Activated naive CD8-positive, alpha-beta T cell treated with anti-CD3 and anti-CD28 coated beads, Interleukin-2, amount 50 U/mL, for 24 hours (primary cell): ENCODE results near the gene PPFIA3.
A peak's percentile ranks its signal among the peaks of the same experiment; 100 is the strongest.
"Not testable (repeated sequence)": the region's sequence is repeated elsewhere in the genome, so short reads cannot be mapped to it uniquely, and the experiment has no call there.

ENCODE experiments used
- ATAC-seq: fragments of 150-1000 bp; cut with Tn5 transposase; one replicate; pipeline ENCODE4 v1.10.0; 2021
- DNase-seq: peaks from one replicate; pipeline ENCODE4 v3.0.0; 2021
- H3K27ac Mint-ChIP-seq: one replicate; pipeline ENCODE4 v1.8.0; 2021; ENCODE audit warnings: mild to moderate bottlenecking, mixed read lengths
- H3K27me3 Mint-ChIP-seq: one replicate; pipeline ENCODE4 v1.8.0; 2021; ENCODE audit warnings: mixed read lengths
- H3K36me3 Mint-ChIP-seq: one replicate; pipeline ENCODE4 v1.8.0; 2021; ENCODE audit warnings: low read depth, mixed read lengths
- H3K4me1 Mint-ChIP-seq: one replicate; pipeline ENCODE4 v1.8.0; 2021; ENCODE audit warnings: mixed read lengths
- H3K4me3 Mint-ChIP-seq: one replicate; pipeline ENCODE4 v1.8.0; 2021; ENCODE audit warnings: mild to moderate bottlenecking, moderate library complexity, mixed read lengths
- H3K9me3 Mint-ChIP-seq: one replicate; pipeline ENCODE4 v1.8.0; 2021; ENCODE audit warnings: mixed read lengths

Gene PPFIA3

DNA sequence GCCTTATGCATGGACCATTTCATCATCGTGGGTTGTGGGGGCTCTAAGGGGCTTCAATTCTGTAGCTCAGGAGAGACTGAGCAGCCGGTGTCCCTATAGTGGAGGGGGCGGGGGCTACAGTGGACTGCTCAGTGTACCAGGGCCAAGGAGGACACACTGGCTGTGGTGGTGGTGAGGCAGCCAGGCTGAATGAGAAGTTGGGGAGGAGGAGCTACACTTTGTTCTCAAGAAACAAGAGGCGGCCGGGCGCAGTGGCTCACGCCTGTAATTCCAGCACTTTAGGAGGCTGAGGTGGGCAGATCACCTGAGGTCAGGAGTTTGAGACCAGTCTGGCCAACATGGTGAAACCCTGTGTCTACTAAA lies 27.0 kb downstream of the PPFIA3 start:
- Mint-ChIP-seq H3K27ac (peak overlapping the region; percentile 55), H3K4me1 (peaks cover 37% of the 10 kb centered on the region), H3K27me3 (peaks cover 65% of the 10 kb centered on the region)
- H3K36me3 Mint-ChIP-seq, H3K9me3 Mint-ChIP-seq, DNase-seq, ATAC-seq, H3K4me3 Mint-ChIP-seq: not testable (repeated sequence)

DNA sequence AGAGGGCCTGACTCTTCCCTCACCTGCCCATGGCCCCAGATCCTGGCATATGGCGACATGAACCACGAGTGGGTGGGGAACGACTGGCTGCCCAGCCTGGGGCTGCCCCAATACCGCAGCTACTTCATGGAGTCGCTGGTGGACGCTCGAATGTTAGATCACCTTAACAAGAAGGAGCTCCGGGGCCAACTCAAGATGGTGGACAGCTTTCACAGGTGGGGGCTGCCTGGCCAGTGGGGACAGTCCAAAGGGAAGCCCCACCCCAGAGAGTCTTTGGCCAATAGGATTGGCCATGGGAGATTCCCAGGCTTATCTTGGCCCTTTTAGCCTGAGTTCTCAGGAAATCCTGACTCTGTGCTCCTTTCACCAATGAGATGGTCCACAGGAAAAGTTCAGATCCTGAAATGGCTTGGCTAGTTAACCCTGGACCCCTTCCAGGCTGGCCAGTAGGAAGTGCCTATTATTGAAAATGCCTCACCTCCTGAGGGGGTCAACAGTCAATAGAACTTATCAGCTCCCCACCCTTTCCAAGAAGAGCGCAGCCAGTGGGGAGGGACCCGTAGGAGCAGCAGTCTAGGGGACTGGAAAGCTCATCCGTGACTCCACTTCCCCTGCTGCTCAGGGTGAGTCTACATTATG lies 28.8 kb downstream of the PPFIA3 start:
- Mint-ChIP-seq H3K27ac (no peak overlapping the region), H3K4me1 (peaks cover 34% of the 10 kb centered on the region), H3K4me3 (peak overlapping the region; percentile 32), H3K9me3 (no peaks in the 10 kb centered on the region), H3K27me3 (peaks cover 71% of the 10 kb centered on the region), H3K36me3 (no peaks in the 10 kb centered on the region)
- DNase-seq (no peak), ATAC-seq (no peak)

DNA sequence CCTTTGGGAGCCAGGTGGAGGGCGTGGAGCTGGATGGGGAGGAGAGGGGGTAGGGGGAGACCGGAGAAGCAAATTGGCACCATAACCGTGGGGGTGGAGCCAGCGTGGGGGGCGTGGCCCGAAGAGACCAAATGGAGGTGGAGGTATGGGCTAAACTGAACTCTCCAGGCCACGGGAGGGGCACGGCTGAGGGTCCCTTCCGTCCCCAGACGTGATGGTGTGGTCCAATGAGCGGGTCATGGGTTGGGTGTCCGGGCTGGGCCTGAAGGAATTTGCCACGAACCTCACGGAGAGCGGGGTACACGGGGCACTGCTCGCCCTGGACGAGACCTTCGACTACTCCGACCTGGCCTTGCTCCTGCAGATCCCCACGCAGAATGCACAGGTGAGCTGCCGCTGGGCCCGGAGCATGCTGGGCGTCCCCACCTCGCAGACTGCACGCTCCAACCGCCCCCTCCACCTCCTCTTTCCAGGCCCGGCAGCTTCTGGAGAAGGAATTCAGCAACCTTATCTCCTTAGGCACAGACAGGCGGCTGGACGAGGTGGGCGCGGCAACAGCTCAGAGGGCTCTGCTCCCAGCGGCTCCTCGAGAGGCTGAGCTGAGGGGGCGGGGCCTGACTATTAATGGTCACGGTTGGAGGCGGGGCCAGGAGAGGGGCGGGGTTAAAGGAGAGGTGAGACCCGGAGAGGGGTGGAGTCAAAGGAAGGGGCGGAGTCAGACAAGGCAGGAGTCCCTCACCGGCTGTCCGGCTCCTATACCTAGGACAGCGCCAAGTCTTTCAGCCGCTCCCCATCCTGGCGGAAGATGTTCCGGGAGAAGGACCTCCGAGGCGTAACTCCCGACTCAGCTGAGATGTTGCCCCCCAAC lies 29.7 kb downstream of the PPFIA3 start:
- Mint-ChIP-seq H3K27me3 (peaks cover 77% of the 10 kb centered on the region), H3K9me3 (no peaks in the 10 kb centered on the region), H3K27ac (no peak overlapping the region), H3K4me3 (peak overlapping the region; percentile 75), H3K36me3 (no peaks in the 10 kb centered on the region), H3K4me1 (peaks cover 34% of the 10 kb centered on the region)
- ATAC-seq (peak; percentile 24), DNase-seq (peak; percentile 88)

DNA sequence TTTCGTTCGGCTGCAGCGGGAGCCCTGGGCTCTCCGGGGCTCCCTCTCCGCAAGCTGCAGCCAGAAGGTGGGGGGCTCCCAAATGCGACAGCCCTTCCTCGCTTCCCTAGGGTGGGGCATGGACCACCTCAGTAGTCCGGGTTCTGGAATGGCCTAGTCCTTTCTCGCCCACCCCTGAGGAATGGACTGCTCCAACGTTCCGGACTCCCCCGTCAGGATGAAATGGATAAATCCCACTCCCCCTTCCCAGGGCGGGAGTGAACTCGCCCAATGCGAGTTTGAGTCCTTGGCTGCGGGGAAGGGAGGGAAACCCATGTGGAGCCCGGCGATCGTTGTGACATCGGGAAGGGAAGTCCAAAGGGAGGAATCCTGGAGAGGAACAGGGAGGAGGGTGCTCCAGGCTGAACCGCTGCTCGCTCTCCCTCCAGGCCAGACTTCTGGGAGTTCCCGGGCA lies 30.3 kb downstream of the PPFIA3 start:
- Mint-ChIP-seq H3K27me3 (peaks cover 83% of the 10 kb centered on the region), H3K4me1 (peaks cover 34% of the 10 kb centered on the region), H3K9me3 (no peaks in the 10 kb centered on the region), H3K36me3 (no peaks in the 10 kb centered on the region), H3K4me3 (peak overlapping the region; percentile 75), H3K27ac (no peak overlapping the region)
- DNase-seq (no peak), ATAC-seq (no peak)

DNA sequence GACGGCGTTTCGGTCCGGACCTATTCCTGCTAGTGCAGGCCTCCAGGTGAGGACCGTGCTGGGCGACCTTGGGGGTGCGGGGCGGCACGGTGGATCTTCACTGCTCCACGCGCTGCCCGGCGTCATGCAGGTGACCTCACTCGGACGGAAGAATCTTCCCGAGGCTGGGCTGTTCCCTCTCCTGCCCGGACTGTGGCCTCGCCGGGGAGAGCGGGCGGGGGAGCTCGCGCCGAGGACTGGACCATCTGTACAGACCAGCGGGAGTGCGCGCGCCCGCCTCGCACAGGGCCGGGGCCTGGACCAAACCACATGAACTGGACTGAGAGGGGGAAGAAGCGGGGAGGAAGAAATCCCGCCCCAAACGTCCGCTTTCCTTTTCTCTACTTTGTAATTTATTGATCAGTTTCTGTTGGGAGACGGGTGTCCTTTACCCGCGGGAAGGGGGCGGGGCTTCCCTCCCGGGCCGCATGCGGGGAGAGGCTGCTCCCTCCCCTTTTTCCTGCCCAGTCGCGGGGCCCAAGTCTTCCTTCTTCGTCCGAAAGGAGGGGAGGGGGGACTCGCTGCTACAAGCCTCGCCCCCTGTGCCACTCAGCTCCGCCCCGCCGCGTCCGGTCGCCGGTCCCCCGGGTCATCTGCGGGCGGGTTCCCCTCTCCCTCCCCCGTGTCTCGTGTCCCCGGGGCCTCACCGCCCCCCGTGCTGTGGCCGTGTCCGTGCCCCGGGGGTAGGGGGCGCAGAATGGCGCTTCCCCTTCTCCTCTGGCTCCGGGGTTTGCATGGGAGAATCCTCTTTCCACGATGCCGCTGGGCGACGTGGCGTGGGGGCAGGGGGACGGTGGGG lies 31.0 kb downstream of the PPFIA3 start:
- no peaks in the 10 kb centered on the region for H3K9me3 Mint-ChIP-seq
- H3K27ac Mint-ChIP-seq = no peak overlapping the region
- DNase-seq = peak; percentile 58
- peaks cover 32% of the 10 kb centered on the region for H3K4me1 Mint-ChIP-seq
- peak overlapping the region; percentile 75 for H3K4me3 Mint-ChIP-seq
- H3K36me3 Mint-ChIP-seq = no peaks in the 10 kb centered on the region
- peaks cover 82% of the 10 kb centered on the region for H3K27me3 Mint-ChIP-seq
- ATAC-seq = peak; percentile 13

DNA sequence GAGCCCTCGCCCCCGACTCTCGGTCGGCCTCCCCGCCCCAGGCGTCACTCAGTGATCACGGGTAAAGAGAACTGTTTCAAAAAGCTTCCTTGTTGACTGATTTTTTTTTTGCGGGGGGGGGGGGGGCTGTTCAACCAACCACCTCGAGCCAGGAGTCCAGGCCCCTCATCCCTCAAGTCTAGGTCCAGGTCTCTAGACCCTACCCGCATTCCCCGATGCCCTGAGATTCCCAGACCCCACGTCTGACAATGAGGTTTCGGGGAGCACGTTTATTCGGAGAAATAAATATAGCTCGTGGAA lies 31.6 kb downstream of the PPFIA3 start:
- Mint-ChIP-seq H3K36me3 (no peaks in the 10 kb centered on the region), H3K27ac (no peak overlapping the region), H3K27me3 (peaks cover 83% of the 10 kb centered on the region), H3K4me3 (peak overlapping the region; percentile 8), H3K4me1 (peaks cover 26% of the 10 kb centered on the region), H3K9me3 (no peaks in the 10 kb centered on the region)
- no peak for ATAC-seq
- DNase-seq = no peak

DNA sequence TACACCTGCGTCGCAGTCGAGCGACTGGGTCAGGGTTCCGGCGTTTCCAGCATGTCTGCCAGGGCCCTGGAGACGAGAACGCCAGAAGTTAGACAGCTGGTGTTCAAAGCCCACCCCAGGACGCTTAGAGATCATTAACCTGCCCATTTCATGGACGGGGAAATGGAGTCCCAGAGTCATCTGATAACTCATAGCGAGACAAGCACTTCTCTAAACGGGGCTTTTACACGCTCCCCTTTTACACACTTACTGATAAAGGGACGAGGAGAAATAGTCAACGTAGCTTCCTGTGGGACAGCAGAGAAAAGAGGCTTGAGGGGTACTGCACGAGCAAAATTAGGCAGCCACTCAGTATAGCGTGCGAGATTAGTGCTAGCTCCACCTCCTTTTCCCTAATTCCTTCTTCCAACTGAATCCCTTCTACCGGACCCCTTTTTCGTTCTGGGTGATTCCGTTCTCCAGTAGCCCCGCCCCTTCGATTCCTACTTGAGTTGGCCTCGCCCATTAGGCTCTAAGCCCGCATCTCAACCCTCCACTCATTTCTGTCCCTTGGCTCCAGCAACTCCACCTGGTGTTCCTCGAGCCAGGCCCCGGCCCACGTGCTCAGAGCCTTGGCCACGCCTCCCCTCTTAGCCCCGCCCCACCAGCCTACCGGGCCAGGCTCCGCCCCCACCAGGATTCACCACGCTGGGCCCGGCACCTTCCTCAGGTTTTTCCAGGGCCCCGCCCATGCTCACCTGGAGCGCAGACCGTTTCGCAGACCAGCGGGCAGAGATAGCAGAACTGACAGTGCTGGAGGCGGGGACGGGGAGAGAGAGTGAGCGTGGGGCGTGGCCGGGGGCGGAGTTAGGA lies 32.1 kb downstream of the PPFIA3 start:
- peaks cover 26% of the 10 kb centered on the region for H3K4me1 Mint-ChIP-seq

DNA sequence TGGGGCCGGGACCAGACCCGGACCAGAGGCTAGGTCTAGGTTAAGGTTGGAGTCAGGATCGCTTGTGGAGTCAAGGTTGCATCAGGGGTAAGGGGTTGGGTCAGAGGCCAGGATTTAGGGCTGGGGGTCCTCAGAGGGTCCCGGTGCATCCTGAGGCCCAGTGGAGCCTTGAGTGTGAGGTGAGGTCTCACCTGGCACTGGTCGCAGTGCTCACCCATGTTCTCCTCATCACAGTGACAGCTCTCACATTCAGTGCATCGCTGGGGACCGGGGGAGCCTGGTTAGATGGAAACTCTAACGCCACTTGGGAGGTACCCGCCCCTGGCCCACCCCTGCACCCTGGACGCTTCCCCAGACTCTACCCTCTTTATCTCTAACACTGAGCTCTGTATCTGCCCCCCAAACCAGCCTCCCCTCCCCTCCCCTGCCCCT lies 32.8 kb downstream of the PPFIA3 start:
- Mint-ChIP-seq H3K9me3 (no peaks in the 10 kb centered on the region), H3K4me1 (peaks cover 26% of the 10 kb centered on the region), H3K4me3 (no peak overlapping the region), H3K27ac (no peak overlapping the region), H3K27me3 (peaks cover 78% of the 10 kb centered on the region), H3K36me3 (no peaks in the 10 kb centered on the region)
- no peak for ATAC-seq
- DNase-seq = no peak

More for the DNA sequence above, 32.1 kb downstream of the PPFIA3 start:
- Mint-ChIP-seq H3K27ac (no peak overlapping the region), H3K4me3 (peak overlapping the region; percentile 42), H3K9me3 (no peaks in the 10 kb centered on the region), H3K36me3 (no peaks in the 10 kb centered on the region), H3K27me3 (peaks cover 84% of the 10 kb centered on the region)
- DNase-seq (peak; percentile 51), ATAC-seq (no peak)

DNA sequence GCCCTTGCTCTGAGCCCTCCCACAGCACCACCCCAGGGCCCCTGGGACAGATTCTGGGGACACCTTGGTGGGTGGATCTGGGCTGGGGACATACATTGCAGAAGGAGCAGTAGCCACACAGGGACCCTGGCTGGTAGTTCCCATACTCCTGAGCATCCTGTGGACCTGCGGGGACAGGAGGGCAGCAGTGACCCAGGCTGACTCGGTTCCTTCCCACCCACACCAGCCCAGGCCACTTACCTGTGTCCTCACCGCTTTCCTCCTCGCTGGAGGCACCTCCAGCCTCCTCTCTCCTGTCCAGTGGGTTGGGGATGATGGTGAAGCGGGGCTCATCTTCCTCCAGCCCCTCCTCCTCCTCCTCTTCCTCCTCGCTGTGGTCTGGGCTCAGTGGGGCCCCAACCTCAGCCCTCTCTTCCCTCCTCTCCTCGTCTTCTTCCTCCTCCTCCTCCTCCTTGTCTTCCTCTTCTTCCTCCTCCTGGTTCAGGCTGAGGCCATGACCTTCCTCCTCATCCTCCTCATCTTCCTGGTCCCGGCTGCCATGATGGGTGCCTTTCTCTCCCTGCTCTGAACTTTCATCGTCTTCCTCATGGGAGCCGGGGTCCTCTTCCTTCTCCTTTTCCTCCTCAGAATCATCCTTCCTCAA lies 33.9 kb downstream of the PPFIA3 start:
- H3K27me3 Mint-ChIP-seq = peaks cover 79% of the 10 kb centered on the region
- ATAC-seq = no peak
- no peaks in the 10 kb centered on the region for H3K9me3 Mint-ChIP-seq
- H3K36me3 Mint-ChIP-seq = no peaks in the 10 kb centered on the region
- no peak overlapping the region for H3K4me3 Mint-ChIP-seq
- DNase-seq = no peak
- peak overlapping the region; percentile 13 for H3K27ac Mint-ChIP-seq
- peaks cover 28% of the 10 kb centered on the region for H3K4me1 Mint-ChIP-seq

DNA sequence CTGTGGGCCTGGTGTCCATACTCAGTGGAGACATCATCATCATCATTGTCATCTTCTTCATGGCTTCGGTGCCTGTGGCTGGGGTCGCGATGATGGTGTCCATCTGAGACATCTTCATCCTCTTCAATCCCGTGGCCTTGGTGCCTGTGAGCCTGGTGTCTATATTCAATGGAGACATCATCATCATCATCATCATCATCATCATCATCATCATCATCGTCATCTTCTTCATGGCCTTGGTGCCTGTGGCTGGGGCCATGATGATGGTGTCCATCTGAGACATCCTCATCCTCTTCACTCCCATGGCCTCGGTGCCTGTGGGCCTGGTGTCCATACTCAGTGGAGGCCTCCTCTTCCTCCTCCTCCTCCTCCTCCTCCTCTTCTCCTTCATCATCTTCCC lies 34.9 kb downstream of the PPFIA3 start:
- Mint-ChIP-seq H3K9me3 (no peaks in the 10 kb centered on the region), H3K27ac (no peak overlapping the region), H3K4me1 (peaks cover 24% of the 10 kb centered on the region), H3K27me3 (peaks cover 74% of the 10 kb centered on the region), H3K36me3 (no peaks in the 10 kb centered on the region), H3K4me3 (no peak overlapping the region)
- ATAC-seq = no peak
- DNase-seq = no peak

DNA sequence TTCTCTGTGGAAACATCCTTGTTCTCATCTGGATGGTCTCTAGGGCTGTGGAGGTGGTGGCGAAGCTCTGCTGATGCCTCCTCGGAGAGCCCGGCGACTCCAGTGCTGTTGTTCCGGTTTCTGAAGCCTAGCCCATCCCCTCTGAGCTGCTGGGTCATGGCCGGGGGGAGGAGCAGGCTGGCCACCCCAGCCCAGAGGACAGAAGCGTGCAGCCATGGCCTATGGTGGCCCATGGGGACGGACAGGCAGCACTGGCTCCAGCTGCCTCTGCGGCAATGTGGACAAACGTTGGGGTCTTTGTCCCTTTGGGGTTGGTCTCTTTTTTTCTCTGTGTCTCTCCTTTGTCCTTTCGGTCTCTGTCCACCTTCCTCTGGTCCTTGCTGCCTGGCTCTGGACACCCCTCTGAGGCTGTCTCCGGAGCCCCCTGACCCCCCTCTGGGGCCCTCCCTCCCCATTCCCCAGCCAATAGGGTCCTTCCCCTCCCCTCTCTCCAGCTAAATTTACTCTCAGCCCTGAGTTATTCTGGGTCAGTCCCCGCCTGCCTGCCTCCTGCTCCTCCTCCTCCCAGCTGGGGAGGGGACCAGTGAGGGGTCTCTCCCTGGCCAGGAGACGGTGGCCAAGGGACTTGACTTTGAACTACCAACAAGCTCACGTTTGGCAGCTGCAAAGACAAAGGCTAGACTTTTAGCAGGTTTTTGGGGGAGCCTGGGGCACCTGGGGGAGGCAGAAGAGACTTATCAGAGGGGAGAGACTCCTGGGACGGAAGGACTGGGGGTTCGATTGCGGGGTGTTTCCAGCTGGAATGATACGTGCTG lies 35.9 kb downstream of the PPFIA3 start, which contains the start of gene HRC:
TSS of gene HRC (minus strand) at position 392 of the 815 bp plus-strand sequence. CDS start at position 233, 159 bp downstream.
- no peak for DNase-seq
- H3K9me3 Mint-ChIP-seq = no peaks in the 10 kb centered on the region
- H3K27me3 Mint-ChIP-seq = peaks cover 72% of the 10 kb centered on the region
- H3K36me3 Mint-ChIP-seq = no peaks in the 10 kb centered on the region
- H3K4me3 Mint-ChIP-seq = no peak within 1 kb of the TSS
- H3K27ac Mint-ChIP-seq = no peak within 1 kb of the TSS
- ATAC-seq = no peak
- H3K4me1 Mint-ChIP-seq = peaks cover 16% of the 10 kb centered on the region

DNA sequence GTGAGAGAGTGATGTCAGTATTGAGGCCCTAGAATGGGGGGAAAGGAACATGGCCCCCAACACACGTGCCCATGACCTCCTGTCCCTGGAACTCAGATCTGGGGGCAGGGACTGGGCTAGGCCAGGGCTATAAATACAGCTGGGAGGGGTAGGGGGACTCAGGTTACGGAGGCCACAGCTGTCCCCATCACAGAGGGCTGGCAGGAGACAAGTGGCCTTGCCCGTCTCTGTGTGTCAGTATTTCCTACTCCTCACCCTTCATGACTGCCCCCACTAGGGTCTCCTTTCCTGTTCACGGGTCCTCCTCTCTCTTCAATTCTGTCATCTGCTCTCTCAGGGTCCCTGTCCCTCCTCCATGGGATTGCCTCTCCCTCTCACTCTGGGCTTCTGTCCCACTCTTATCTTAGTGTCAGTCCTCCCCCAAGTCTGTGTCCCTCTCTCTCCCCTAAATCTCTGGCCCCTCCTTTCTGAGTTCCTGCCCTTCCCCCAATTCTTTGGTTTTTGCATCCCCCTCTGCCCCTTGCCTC lies 36.5 kb downstream of the PPFIA3 start:
- H3K27ac Mint-ChIP-seq = no peak overlapping the region
- ATAC-seq = no peak

More for the DNA sequence above, 36.5 kb downstream of the PPFIA3 start:
- Mint-ChIP-seq H3K27me3 (peaks cover 76% of the 10 kb centered on the region), H3K4me3 (no peak overlapping the region), H3K9me3 (no peaks in the 10 kb centered on the region), H3K36me3 (no peaks in the 10 kb centered on the region), H3K4me1 (peaks cover 13% of the 10 kb centered on the region)
- no peak for DNase-seq
